Activated naive CD4-positive, alpha-beta T cell treated with anti-CD3 and anti-CD28 coated beads for 36 hours (primary cell): ENCODE measurements around the gene TMEM255B. TPM values are rescaled to one million over a fixed set of nuclear protein-coding genes. Genes with fewer than 3 reads are reported as not detected.
"Not testable (repeated sequence)": the region's sequence is repeated elsewhere in the genome, so short reads cannot be mapped to it uniquely, and the experiment has no call there.

Experiments used
- CTCF ChIA-PET: fragments of 350-600 bp; sonication (Branson Sonifier 250); formaldehyde crosslinking; loops from one replicate; lab custom pipeline; 2021; ENCODE audit warnings: antibody characterized with exemption; lab: Charles Lee
- DNase-seq: peaks from one replicate; pipeline ENCODE4 v3.0.0-alpha.2; 2020
- H3K27ac Mint-ChIP-seq: one replicate; pipeline ENCODE4 v1.8.0; 2021; ENCODE audit warnings: mild to moderate bottlenecking, mixed read lengths
- H3K27me3 Mint-ChIP-seq: one replicate; pipeline ENCODE4 v1.8.0; 2021; ENCODE audit warnings: low read depth, mixed read lengths
- H3K36me3 Mint-ChIP-seq: one replicate; pipeline ENCODE4 v1.8.0; 2021; ENCODE audit warnings: low read depth, mixed read lengths
- H3K4me1 Mint-ChIP-seq: one replicate; pipeline ENCODE4 v1.8.0; 2021; ENCODE audit warnings: low read depth, mixed read lengths
- H3K4me3 Mint-ChIP-seq: one replicate; pipeline ENCODE4 v1.8.0; 2021; ENCODE audit warnings: mild to moderate bottlenecking, moderate library complexity, mixed read lengths
- H3K9me3 Mint-ChIP-seq: one replicate; pipeline ENCODE4 v1.8.0; 2021; ENCODE audit warnings: mixed read lengths
- intact Hi-C: fragments of 100-400 bp; cut with micrococcal nuclease; formaldehyde crosslinking; loops from one replicate; pipeline ENCODE4 v1.15.1; 2023
- total RNA-seq, 2 experiments: library from RNA; stranded (reverse); gene quantifications; one replicate each; pipeline ENCODE4 v1.2.3, GENCODE V29; 2021

TMEM255B gene
- total RNA-seq, 2 experiments from 2014 or later: 1.1 TPM

- CTCF ChIA-PET: no interaction called here
- DNase-seq: no peak
- H3K4me3 Mint-ChIP-seq: no peak overlapping the region
- peaks cover 16% of the 10 kb centered on the region for H3K4me1 Mint-ChIP-seq
- H3K36me3 Mint-ChIP-seq: no peaks in the 10 kb centered on the region
- peaks cover 8% of the 10 kb centered on the region for H3K9me3 Mint-ChIP-seq
- H3K27ac Mint-ChIP-seq: no peak overlapping the region
- peaks cover 15% of the 10 kb centered on the region for H3K27me3 Mint-ChIP-seq
- intact Hi-C loops: no loop called here
Observed at GRCh38 chr13:113746671-113747070, 12.4 kb upstream of the TMEM255B start.

- no peaks in the 10 kb centered on the region for H3K36me3 Mint-ChIP-seq
- CTCF ChIA-PET: no interaction called here
- H3K27ac Mint-ChIP-seq: no peak overlapping the region
- no peak for DNase-seq
- H3K4me1 Mint-ChIP-seq: peaks cover 9% of the 10 kb centered on the region
- H3K27me3 Mint-ChIP-seq: peaks cover 10% of the 10 kb centered on the region
- intact Hi-C loops: no loop called here
- no peak overlapping the region for H3K4me3 Mint-ChIP-seq
- H3K9me3 Mint-ChIP-seq: peaks cover 8% of the 10 kb centered on the region
Observed at GRCh38 chr13:113747291-113747833, 11.7 kb upstream of the TMEM255B start.

DNA sequence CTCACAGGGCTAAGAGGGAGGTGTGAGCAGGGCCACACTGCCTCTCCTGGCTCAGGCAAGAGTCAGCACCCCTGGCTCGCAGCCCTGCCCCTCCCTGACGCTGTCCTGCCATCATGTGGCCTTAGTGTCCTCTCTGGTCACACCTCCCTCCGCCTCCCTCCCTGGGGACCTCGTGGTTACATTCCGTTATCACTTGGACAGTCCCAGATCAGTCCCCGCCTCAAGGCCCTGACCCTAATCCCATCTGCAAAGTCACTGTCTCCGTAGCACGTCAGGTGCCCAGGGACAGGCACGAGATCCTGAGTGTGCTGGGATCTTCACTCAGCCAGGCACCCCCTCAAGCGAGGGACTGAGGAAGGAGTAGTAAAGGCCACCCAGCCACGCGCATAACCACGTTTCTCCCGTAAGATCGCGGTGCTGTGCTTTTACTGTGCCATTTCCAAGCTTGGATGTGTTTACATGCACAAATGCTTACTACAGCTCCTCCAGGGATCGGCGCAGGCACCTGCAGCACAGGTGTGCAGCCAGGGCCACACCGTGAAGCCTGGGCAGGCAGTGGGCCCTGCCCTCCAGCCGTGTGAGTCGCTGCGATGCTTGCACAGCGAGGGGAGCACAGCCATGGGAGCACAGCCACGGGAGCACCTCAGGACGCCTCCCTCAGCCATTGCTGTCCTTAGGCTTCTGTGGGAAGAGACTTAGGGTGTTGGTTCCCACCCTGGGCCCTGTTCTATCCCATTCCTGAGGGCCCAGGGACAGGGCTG is 10.7 kb upstream of the TMEM255B start:
- Mint-ChIP-seq H3K27me3 (peaks cover 5% of the 10 kb centered on the region), H3K36me3 (no peaks in the 10 kb centered on the region), H3K4me3 (no peak overlapping the region), H3K27ac (no peak overlapping the region), H3K9me3 (peaks cover 8% of the 10 kb centered on the region), H3K4me1 (no peaks in the 10 kb centered on the region)
- DNase-seq: no peak
- intact Hi-C loops: no loop called here
- CTCF ChIA-PET: no interaction called here

DNA sequence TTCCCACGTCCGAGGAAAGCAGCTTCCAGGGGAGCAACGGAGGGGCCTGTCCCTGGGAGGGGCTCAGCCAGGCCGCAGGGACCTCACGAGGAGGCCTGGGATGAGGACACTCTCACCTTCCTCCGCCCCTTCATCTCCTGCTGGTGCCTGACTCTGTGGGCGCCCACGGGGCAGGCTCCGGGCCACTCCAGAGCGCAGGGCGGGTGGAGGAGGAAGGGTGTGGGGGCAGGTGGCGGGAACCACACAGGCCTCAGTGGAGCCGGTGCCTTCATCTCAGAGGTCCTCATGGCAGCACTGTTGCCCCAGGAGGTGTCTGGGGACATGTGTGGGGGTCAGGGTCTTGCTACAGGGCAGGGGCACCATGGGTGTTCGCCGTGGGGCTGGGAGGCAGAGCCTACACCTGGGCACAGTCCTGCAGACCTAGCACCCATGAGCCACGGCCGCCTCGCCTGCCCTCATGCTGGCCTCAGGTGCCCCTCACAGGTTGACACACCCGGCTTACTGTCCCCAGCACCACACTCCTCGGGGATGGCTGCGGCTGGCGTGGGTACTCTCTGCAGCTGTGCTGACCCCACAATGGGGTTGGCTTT is 10.1 kb upstream of the TMEM255B start:
- no peaks in the 10 kb centered on the region for H3K36me3 Mint-ChIP-seq
- H3K4me3 Mint-ChIP-seq: no peak overlapping the region
- peaks cover 3% of the 10 kb centered on the region for H3K27me3 Mint-ChIP-seq
- no peaks in the 10 kb centered on the region for H3K4me1 Mint-ChIP-seq
- CTCF ChIA-PET: no interaction called here
- no peak for DNase-seq
- H3K9me3 Mint-ChIP-seq: peaks cover 8% of the 10 kb centered on the region
- H3K27ac Mint-ChIP-seq: no peak overlapping the region
- intact Hi-C loops: no loop called here

GRCh38 chr13:113749507-113749906 is 9.5 kb upstream of the TMEM255B start:
- no peaks in the 10 kb centered on the region for H3K4me1 Mint-ChIP-seq

DNA sequence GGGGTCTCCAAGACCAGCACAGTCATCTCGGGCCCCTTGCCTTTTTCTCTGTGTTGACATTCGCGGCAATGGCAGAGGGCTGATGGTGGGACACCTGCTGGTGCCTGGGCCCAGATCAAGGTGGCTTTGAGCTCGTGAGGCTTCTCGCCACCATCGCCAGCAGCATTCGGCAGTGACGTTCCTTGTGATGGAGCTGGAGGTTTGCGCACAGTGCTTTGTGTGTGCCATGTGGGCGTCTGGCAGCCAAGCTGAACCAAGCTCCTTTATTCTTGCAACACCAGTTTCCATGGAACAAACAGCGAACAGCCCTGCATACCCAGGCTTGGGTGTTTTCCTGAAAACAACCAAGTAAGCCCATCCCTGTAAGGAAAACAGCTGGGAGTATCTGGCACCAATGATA is 9.1 kb upstream of the TMEM255B start:
- Mint-ChIP-seq H3K4me3 (no peak overlapping the region), H3K9me3 (peaks cover 8% of the 10 kb centered on the region), H3K4me1 (no peaks in the 10 kb centered on the region), H3K27ac (no peak overlapping the region), H3K36me3 (no peaks in the 10 kb centered on the region), H3K27me3 (peaks cover under 1% of the 10 kb centered on the region)
- intact Hi-C loops: no loop called here
- DNase-seq: no peak
- CTCF ChIA-PET: interaction anchor here (0.9 kb wide), 1 partner anchor 8 kb away, joined by 3 read pairs; no protein-coding TSS in a partner anchor

More at GRCh38 chr13:113749507-113749906, 9.5 kb upstream of the TMEM255B start:
- Mint-ChIP-seq H3K4me3 (no peak overlapping the region), H3K27ac (no peak overlapping the region), H3K9me3 (peaks cover 8% of the 10 kb centered on the region), H3K27me3 (peaks cover 3% of the 10 kb centered on the region), H3K36me3 (no peaks in the 10 kb centered on the region)
- DNase-seq: no peak
- intact Hi-C loops: no loop called here
- CTCF ChIA-PET: interaction anchor here (0.9 kb wide), 1 partner anchor 8 kb away, joined by 3 read pairs; no protein-coding TSS in a partner anchor

DNA sequence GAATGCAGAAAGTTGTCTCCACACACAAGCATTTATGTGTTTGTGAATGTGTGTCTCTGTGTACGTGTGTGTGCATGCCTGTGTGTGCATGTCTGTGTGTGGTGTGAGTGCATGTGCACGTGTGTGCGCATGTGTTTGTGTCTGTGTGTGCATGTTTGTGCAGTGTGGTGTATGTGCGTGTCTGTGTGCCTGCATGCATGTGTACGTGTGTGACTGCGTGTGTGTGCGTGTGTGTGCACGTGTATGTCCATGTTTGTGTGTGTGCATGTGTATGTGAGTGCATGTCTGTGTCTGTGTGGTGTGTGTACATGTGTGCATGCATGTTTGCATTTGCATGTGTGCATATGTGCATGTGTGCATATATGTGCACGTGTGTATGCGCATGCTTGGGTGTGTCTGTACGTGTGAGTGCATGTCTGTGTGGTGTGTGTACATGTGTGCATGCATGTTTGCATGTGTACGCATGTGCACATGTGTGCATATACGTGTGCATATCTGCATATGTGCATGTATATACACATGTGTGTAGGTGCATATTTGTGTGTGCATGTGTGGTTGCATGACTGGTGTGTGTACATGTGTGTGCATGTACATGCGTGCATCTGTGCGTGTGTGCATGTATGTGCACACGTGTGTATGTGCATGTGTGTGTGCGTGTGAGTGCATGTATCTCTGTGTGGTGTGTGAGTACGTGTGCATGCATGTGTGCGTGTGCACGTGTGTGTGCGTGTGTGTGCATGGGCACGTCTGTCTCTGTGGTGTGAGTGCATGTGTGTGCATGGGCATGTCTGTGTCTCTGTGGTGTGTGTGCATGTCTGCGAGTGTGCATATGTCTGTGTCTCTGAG is 8.2 kb upstream of the TMEM255B start:
- Mint-ChIP-seq H3K27me3 (no peaks in the 10 kb centered on the region), H3K27ac (no peak overlapping the region), H3K4me1 (no peaks in the 10 kb centered on the region), H3K9me3 (peaks cover 8% of the 10 kb centered on the region), H3K4me3 (no peak overlapping the region), H3K36me3 (no peaks in the 10 kb centered on the region)
- CTCF ChIA-PET: interaction anchor here (0.9 kb wide), 1 partner anchor 9 kb away, joined by 3 read pairs; no protein-coding TSS in a partner anchor
- DNase-seq: no peak
- intact Hi-C loops: no loop called here

- H3K27ac Mint-ChIP-seq: no peak overlapping the region
- H3K4me3 Mint-ChIP-seq: no peak overlapping the region
- peaks cover 8% of the 10 kb centered on the region for H3K9me3 Mint-ChIP-seq
- H3K36me3 Mint-ChIP-seq: no peaks in the 10 kb centered on the region
- CTCF ChIA-PET: no interaction called here
- DNase-seq: no peak
- intact Hi-C loops: no loop called here
- H3K27me3 Mint-ChIP-seq: no peaks in the 10 kb centered on the region
- no peaks in the 10 kb centered on the region for H3K4me1 Mint-ChIP-seq
Observed at GRCh38 chr13:113751491-113751890, 7.5 kb upstream of the TMEM255B start.

DNA sequence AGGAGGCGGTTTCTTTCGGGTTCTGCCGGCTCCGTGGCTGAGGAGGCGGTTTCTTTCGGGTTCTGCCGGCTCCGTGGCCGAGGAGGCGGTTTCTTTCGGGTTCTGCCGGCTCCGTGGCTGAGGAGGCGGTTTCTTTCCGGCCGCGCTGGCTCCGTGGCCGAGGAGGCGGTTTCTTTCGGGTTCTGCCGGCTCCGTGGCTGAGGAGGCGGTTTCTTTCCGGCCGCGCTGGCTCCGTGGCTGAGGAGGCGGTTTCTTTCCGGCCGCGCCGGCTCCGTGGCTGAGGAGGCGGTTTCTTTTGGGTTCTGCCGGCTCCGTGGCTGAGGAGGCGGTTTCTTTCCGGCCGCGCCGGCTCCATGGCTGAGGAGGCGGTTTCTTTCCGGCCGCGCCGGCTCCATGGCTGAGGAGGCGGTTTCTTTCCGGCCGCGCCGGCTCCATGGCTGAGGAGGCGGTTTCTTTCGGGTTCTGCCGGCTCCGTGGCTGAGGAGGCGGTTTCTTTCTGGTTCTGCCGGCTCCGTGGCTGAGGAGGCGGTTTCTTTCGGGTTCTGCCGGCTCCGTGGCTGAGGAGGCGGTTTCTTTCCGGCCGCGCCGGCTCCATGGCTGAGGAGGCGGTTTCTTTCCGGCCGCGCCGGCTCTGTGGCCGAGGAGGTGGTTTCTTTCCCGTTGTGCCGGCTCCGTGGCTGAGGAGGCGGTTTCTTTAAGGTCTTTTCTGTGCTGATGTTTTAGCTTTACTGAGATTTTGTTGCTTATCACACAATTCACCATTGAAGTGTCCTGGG is 6.6 kb upstream of the TMEM255B start:
- H3K4me3 Mint-ChIP-seq, CTCF ChIA-PET, DNase-seq, H3K27ac Mint-ChIP-seq, H3K9me3 Mint-ChIP-seq, H3K27me3 Mint-ChIP-seq, H3K36me3 Mint-ChIP-seq, intact Hi-C loops, H3K4me1 Mint-ChIP-seq: not testable (repeated sequence)

DNA sequence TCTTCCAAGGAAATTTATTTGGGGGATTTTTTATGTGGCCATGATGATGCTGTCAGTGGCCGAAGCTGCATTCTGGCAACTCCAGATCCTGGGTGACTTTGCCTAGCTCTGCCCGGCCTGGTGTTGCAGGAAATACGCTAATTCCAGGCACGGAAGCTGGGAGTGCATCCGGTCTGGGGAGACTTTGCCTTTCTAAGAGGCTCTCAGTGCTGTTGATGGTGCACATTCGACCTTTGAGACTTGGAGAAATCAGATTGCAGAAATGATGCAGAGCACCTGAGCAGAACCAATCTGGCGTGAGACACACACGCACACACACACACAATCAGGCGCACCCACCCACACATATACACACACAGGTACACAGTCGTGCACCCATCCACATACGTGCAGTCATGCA is 5.9 kb upstream of the TMEM255B start:
- Mint-ChIP-seq H3K9me3 (peaks cover 8% of the 10 kb centered on the region), H3K4me1 (peaks cover 4% of the 10 kb centered on the region), H3K4me3 (no peak overlapping the region), H3K36me3 (no peaks in the 10 kb centered on the region), H3K27ac (no peak overlapping the region), H3K27me3 (peaks cover 3% of the 10 kb centered on the region)
- intact Hi-C loops: no loop called here
- DNase-seq: no peak
- CTCF ChIA-PET: no interaction called here

GRCh38 chr13:113754242-113754641 is 4.8 kb upstream of the TMEM255B start:
- CTCF ChIA-PET: no interaction called here
- Mint-ChIP-seq H3K27me3 (peaks cover 8% of the 10 kb centered on the region), H3K9me3 (peaks cover 8% of the 10 kb centered on the region), H3K27ac (no peak overlapping the region), H3K4me3 (no peak overlapping the region), H3K36me3 (no peaks in the 10 kb centered on the region), H3K4me1 (peaks cover 8% of the 10 kb centered on the region)
- intact Hi-C loops: no loop called here
- DNase-seq: no peak

DNA sequence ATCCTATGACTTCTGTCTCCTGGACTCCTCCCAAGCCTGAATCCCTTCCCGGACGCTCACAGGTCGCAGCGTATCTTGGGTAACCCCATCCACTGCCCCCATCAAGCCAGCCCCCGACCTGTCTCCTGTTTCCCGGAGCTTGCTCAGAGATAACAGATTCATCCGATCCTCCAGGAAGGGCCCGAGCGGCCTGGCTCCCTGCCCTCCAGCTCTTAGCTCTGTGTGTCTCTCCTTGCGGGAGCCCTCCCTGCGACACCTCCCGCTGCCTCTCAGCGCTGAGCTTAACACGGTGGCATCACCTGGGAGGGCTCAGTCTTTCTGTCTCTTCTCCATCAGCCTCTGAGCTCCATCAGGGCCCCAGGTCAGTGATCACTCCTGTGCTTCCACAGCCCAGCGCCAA is 4.3 kb upstream of the TMEM255B start:
- peaks cover 8% of the 10 kb centered on the region for H3K9me3 Mint-ChIP-seq
- no peaks in the 10 kb centered on the region for H3K36me3 Mint-ChIP-seq
- no peak overlapping the region for H3K27ac Mint-ChIP-seq
- peaks cover 13% of the 10 kb centered on the region for H3K4me1 Mint-ChIP-seq
- CTCF ChIA-PET: no interaction called here
- DNase-seq: no peak
- no peak overlapping the region for H3K4me3 Mint-ChIP-seq
- peaks cover 12% of the 10 kb centered on the region for H3K27me3 Mint-ChIP-seq
- intact Hi-C loops: no loop called here
